ENCODE results near the gene ACTN1.
"Not testable (repeated sequence)": the region's sequence is repeated elsewhere in the genome, so short reads cannot be mapped to it uniquely, and the experiment has no call there.

Gene ACTN1

DNA sequence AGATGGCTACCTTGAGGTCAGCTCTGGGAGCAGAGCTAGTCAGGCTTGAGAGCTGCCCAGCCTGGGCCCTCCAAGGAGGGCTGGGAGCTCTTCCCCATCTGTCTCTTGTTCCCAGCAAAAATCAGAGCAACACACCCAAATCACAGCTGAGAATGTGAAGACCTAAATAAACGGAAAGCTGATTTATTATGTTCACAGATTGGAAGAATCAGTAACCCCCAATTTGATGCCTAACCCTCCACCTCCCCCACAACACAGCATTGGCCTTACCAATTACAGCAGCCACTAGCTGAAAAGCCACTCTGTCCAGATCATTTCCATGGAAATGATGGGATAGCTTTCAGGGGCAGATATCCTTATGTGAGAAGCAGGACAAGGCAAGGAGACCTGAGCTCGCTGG lies 7.1 kb upstream of the ACTN1 start:
- DNase-seq: no peak

DNA sequence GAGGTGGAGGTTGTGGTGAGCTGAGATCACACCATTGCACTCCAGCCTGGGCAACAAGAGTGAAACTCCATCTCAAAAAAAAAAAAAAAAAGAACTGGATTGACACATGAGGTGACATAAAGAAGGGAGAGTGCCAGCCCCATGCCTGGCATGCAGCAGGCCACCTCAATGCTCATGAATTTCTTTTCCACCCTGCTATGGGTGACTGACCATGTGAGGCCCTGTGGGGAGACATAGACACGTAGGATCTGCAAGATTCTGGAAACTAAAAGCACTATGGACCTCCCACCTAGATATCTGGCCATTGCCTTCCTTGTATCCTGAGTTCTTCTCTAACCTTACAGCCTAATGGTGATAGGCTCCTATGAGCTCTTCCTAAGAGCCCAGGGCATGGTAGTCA lies 5.6 kb upstream of the ACTN1 start:
- no peak for DNase-seq

DNA sequence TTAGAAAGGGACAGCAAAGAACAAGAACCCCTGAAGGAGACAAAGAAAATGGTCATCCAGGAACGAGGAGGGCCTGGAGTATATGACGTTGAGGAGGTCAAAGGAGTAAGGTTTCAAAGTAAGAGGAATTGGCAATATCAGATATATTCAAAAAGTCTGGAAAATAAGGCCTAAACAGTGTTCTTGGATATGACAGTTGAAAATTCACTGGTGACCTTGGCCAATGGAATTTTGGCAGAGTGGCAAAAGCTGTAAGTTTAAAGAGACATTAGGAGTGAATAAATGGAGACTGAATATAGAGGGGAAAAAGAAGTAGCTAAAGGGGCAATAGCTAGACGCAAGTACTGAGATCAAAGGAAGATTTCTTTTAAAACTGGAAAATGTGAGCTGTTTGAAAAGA lies 4.1 kb upstream of the ACTN1 start:
- no peak for DNase-seq

DNA sequence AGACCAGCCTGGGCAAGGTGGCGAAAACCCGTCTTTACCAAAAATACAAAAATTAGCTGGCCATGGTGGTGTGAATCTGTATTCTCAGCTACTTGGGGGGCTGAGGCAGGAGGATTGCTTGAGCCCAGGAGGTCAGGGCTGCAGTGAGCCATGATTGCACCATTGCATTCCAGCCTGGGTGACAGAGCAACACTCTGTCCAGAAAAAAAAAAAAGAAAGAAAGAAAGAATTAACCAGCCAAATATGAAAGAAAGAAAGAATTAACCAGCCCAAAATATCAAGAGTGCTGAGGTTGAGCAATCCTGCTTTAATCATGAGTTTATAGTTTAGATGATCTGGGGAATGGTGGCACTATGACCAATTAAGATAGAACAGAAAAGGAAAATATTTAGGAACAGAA lies 3.5 kb upstream of the ACTN1 start:
- no peak for DNase-seq

DNA sequence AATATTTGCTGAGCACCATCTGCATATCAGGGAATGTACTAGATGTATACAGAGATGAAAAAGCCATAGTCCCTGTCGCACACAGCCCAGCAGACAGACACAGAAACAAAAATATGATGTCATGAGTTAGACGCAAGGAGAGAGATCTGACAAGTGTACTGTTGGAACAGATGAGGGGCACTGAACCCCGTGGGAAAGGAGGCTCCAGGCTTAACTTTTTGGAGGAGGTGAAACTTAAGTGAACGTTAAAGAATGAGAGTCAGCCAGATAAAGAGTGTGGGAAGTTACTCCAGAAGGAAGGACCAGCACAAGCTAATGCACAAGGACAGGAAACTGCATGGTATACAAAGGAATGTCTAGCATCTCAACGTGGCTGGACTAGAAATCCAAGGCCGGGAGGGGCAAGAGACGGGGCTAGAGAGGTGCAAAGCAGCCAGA lies 2.5 kb upstream of the ACTN1 start:
- no peak for DNase-seq

DNA sequence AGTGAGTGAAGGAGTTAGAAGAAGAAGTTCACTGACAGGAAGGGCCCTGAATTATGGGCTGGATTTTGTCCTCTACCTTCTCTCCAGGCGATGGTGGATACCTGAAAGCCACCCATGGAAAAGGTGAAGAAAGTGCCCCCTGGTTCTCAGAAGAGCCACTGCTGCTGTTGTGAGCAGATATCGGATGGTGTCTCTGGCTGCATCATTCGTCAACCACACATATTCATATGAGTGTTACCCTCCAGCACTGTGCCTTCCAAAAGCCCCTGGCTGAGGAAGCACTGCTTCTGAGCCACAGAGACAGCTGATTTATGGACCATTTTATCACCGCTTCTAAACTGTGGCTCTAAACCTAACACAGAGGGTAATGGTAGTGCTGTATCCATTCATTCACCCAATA lies 2.0 kb upstream of the ACTN1 start:
- DNase-seq: no peak

DNA sequence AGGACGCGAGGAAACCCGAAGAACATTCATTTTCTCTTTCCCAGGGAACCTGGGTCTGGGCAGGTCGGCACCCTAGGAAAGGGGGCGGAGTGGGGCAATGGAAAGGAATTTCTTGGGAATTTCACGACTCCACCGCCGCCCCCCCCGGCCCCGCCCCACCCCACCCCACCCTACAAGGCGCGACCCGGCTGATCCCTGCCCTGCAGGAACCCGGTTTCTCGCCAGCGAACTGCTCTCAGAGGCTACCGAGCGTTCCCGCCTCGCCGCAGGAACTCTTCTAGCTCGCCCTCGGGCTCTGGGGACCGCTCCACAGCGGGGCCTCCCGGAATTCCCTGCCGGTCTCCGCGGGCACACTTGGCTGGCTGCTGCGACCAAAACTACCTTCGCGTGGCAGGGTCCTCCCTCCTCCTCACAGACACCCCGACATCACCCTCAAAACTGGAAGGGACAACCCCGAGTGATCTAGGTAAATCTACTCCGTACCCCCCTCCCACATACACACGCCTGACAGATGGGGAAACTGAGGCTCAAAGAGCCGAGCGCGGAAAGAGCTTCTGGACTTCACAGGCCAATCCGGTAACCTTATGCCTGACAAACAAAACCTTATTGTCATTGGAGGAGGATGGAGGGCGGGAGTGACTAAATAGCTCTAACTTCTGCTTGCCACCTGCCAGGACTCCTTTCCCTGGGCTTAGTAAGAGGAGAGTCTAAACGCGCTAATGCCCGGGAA lies 785 bp upstream of the ACTN1 start:
- no peak for DNase-seq

DNA sequence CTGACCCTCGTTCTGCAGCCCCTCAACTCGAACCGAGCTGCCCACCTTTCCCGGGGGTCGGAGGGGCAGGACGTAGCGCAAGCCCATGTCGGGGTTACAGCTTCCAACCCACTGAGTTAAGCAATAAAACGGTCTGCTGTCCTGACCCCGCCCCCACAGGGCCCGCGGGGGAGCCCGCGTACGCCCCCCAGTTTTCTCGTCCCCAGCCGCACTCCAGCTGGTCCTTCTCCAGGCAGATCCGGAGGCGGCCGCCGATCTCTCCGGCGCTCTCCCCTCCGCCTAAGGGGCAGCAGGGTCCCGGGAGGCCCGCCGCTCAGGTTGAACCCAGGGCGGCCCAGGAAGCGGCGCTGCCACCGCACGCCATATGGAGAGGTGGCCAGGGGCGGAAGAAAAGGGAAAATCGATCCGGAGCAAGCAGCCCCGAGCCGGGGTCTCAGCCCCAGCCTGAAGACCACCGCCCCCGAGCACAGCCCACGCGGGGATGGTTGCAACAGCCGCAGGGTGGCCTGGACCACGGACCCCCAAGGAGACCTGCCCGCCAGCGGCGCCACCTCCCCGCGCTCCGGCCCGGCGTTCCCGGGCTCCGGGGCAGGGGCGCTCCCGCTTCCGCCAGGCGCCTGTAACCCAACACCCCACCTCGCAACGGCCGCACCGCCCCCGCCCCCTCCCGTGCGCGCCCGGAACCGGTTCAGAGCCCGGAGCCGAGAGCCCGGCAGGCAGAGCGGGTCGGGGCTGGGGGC lies 760 bp downstream of the ACTN1 start:
- DNase-seq: peak; percentile 48

DNA sequence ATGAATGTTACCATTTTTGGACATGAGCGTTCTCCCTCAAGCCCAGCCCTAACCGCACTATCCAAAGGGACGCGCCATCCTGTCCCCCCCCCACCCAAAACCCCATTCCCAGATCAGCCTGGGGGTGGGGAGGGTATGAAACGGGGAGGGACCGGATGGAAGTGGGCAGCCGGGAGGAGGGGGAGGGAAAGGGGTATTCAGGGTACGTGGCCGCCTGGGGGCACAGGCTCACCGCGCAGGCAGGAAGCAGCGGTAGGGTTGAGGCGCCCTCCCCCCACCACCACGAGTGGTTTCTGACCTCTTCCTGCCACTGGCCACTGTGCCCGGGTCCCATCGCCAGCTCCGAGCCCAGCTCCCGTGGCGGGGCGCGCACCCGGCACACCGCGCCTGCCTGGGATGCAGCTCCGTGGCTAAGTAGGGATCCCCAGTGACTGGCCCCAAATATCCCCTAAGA lies 1.4 kb downstream of the ACTN1 start:
- no peak for DNase-seq

DNA sequence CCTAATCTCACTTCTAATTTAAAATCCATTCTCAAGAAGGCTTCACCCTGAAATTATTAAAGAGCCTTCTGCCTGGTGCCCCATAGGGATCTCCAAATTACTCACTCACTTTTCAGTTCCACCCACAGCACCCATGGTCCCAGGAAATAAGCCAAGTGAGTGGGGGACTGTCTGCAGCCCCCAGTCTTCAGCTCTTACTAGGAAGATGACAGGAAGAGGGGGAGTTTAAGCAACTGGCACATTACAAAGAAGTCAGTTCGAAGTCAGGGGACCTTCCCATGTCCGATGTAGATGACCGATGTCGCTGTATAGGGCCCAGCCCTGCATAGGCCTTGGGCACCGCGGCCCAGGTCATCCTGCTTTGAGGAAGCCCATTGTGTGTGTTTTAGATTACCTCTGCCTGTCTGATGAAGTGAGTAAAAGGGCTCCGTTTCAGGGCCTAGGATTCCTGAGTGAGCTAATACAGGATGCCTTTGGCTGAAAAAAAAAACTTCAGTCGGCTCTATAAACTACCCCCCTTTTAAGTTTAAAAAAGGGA lies 1.9 kb downstream of the ACTN1 start:
- no peak for DNase-seq

DNA sequence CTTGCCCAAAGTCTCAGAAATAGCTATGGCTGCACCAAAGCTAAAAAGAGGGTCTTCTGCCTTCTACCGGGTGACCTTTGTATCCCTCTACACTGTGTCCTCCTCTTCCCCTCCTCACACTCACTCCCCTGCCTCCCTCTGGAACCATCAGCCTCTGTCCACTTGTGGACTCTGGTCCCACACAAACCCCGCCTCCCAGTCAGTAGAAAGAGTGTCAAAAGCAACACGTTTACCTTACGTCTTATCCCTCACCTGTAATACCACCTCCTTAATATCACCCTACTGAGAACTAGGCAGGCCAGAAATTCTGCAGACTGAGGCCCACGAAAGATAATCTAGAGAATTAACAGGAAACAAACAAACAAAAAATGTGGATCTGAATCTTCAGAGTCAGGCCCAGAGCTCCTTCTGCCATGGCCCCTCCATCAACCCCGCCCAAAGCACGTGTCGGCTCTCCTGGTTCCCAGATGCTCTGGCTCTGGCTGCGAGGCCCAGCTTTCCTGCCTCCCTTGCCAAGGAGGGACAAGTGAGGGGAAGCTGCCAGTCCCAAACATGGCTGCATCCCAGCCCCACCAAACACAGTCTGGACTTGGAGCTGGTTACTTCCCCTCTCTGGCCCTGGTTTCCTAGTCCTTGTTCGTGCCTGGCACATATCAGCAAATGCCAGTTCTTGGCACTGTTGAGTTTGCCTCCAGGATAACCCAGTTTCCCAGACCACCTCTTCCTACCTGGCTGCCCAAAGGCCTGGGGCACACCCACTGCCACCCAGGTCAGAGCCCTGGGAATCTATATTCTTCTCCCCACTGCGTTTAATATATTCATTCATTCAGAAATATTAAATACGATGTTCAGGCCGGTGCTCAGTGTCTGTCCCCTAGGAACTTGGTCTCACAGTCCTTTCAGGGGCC lies 2.7 kb downstream of the ACTN1 start:
- DNase-seq: no peak

DNA sequence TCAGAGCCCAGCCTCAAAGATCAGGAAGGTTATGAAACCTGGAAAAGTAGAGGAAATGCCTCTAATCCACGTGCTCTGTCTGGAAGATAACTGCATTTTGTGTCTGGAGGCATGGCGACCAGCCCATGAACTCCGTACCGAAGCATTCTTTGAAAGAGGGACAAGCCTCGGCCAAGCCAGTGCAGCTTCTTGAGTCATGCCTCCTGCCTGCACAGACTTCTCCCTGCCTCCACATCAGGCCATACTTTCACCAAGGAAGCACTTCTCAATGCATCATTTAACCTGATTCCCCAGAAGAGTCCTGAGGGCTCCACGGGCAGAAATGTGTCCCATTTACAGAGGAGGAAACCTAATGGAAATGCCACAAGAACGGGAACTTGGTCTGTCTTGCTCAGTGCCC lies 3.4 kb downstream of the ACTN1 start:
- DNase-seq: no peak

DNA sequence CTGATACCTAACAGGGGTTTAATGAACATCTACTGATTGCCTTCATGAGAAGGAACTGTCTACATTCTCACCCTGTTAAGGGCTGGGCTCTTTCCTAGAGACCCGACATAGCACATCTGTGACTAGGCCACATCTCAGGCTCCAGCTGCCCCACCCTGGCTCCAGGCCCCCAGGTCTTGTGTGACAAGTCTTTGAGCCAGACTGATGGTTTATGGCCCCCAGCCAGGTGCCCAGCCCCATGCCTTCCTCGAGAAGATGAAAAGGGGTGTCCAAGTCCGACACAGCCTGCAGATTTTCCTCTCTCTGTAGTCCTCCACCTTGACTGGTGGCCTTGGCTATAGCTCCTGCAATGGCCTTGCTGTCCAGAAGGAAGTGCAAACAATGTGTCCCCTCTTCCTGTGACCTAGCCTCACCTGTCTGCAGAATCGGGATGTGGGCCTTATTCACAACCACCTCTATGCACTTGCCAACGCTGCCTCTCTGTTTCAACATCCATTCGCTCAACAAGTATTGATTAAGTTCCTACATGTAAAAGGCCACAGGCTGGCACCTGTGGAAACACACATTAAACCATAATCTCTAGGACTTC lies 4.2 kb downstream of the ACTN1 start:
- DNase-seq: no peak

DNA sequence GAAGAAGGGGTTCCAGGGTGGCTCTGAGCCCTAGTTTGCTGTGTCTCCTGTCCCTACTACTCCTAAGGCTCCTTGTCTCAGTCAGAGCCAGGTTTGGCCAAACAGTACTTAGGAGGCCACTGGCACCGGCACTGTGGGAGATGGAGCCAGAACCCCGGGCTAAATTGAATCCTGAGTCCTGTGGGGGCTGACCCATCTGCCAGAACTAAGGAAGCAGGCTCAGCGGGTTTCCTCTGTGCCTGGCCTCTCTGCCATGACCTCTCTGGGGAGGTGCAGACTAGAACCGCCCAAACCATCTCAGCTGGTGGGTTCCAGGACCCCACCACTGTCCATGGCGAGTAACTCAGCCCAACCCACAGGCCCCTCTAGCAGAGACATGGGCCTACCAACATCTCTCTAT lies 5.5 kb downstream of the ACTN1 start:
- no peak for DNase-seq

DNA sequence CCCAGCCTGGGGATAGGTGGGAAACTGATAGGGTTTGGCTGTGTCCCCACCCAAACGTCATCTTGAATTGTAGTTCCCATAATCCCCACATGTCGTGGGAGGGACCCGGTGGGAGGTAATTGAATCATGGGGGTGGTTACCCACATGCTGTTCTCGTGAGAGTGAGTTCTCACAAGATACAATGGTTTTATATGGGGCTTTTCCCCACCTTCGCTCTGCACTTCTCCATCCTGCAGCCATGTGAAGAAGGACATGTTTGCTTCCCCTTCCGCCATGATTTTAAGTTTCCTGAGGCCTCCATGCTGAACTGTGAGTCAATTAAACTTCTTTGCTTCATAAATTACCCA lies 5.9 kb downstream of the ACTN1 start:
- not testable (repeated sequence) for DNase-seq

DNA sequence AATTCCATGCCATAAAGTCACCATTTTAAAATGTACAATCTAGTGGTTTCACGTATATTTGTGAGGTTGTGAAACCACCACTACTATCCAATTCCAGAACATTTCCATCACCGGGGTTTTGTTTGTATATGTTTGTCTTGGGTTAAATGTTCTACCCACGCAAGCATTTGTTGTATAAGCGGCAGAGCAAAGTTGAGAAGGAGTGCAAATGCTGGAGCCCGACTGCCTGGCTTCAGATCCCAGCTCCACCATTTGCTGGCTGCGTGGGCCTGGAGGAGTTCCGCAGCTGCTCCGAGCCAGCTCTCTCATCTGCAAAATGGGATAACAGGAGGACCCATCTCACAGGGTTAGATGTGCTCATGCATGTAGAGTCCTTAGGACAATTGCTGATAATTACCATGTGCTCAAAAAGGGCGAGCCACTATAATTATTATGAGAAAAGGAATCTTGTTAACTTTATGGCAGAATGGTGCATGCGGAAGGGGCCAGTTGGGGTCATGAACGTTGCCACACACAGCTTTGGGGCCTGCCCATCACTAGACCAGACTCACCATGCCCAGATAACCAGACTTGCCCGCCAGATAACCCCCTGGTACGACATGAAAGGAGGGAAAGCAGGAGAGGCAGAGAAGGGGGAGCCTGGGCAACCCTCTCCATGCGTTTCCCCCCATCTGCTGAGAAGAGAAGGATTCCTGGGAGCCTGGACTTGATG lies 6.4 kb downstream of the ACTN1 start:
- DNase-seq: no peak

DNA sequence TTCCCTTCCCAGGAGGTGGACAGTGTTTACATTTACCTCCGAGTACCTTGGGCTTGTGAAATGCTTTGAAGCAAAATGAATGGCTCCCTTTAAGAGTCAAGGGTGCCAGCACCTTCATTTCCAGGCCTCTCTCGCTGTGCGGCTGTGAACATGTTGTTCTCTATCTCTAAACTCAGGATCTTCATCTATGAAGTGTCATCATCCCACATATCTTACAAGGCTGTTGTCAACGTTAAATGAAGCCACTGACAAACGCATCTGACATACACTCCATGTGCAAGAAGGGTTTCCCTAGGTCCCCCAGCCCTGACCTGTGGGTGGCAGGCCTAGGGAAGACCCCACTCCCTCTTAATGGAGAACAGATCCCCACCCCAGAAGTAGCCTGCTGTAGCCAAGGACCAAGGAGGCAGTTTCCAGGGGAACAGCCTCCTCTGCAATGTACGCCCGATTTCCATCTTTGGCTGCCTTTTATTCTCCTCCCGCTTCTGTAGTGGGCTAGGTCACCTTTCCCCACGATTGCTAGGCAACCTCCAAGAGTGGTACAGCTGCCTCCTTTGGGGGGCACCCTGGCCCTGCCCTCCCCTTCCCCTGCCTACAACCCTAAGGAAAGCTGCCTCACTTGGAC lies 7.6 kb downstream of the ACTN1 start:
- no peak for DNase-seq

DNA sequence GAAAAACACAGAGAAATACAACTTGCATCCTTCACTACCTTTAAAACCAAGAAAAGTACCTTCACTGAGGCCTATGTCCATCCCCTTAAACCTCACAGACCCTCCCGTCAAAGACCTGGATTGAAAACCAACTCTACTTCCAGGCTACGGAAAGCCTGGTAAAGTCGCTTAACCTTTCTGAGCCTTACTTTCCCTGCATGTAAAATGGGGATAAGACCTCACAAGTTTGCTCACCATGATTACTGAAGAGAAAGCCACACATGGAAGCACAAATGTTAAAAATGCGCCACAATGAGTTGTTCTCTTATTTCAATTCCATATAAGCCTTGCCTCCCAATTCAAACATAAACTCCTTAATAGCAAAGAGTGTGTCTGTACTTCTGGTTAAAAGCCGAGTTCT lies 8.4 kb downstream of the ACTN1 start:
- no peak for DNase-seq

DNA sequence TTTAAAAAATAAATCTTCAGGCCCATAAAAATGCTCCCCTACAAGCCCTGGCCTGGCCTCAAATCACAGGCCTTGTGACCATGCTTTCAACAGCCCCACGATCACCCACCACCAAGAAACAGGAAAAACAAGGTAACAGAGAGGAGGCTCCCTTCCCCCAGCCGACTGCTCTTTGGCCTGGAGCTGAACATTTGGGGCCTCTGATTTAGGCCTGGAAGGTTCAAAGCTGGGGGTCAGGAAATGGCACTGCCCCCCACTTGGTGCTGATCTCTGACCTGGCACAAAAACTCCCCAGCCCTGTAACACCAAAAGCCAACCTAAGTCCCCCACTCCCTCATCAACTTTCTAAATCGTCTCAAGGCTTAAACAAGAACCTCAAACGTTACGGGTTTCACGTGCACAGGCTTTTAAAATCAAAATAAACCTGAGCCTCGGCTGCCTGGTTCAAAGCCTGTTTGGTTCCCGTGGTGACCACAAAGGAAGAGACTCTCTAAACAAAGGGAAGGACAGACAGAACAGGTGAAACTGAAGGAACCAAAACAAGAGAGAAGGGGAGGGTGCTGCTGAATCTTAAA lies 9.0 kb downstream of the ACTN1 start:
- DNase-seq: peak; percentile 40

DNA sequence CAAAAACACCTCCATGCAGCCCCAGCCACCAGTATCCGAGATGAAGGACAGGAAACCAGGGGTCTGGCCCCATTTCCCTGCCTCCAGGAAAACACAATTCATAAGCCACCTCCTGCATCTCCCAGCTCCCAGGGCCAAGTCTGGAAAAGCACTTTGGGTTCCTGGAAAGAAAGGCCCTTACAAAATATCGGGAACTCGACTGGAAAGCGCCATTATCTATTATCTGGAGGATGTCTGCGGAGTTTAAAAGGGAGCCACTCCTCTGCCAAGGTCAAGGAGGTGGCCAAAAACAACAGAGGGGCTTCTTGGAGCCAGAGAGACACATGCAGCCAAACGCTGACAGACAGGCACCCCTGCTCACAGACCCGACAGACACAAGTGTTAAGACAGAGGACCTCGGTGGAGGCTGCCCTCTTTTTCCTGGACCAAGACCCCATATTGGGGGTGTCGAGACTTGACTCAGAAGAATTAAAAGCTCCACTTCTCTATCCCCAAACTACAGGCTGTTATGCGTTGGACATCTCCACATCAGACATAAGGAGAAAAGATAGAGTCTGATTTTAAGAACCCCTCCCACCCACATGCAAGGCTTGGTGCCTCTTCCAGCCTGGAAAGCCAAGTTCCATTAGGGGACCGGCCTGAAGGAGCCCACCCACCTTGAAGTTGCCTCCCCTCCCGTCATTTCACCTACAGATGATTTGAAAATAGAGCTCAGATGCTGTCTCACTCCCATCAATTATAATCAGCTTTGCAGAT lies 9.6 kb downstream of the ACTN1 start:
- DNase-seq: no peak

DNA sequence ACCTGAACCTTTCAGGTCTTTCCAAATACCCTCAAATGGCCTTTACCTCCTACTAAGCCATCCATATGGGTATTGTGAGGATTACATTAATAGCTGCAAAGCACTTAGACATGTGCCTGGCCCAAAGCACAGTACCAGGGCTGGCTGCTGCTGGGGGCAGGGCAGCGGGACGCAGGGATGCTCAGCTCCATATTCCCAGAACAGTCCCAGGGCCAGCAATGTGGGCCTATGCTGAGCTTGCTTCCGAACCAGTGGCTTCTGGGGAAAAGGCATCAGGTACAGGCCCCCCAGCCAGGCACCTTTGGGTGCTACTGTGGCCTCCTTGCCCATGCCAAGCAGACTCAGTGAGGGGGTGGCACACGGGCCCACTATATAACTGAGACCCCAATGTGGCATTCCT lies 10.4 kb downstream of the ACTN1 start:
- DNase-seq: no peak
